SH-SY5Y (cell line): ENCODE measurements around the gene TSC22D2.

ENCODE experiments used
- GATA2 ChIP-seq: IDR thresholded peaks from 2 replicates; pipeline ENCODE4 v1.6.1; 2011; ENCODE audit warnings: mild to moderate bottlenecking, low read depth, low read length
- GATA3 ChIP-seq: IDR thresholded peaks from 2 replicates; pipeline ENCODE4 v1.6.1; 2011; ENCODE audit warnings: low read depth, mild to moderate bottlenecking, low read length, moderate library complexity

- no peak for TF ChIP-seq GATA2
- no peak for TF ChIP-seq GATA3
Measured at GRCh38 chr3:150412561-150413231, 4.6 kb downstream of the TSC22D2 start.
